Stimulated activated CD4-positive, alpha-beta T cell treated with anti-CD3 and anti-CD28 coated beads, Interleukin-1b, Interleukin-23, amount 100 ng/mL, for 1 hour (primary cell): ENCODE data around the gene IP6K3.

Experiments used
- DNase-seq, 2 donors: peaks; one replicate each; pipeline ENCODE4 v3.0.0-alpha.2; 2020; ENCODE audit warnings: low read depth in 2 of 2

The IP6K3 gene

GRCh38 chr6:33723371-33724085 lies 23.2 kb downstream of the IP6K3 start:
- no peak for DNase-seq

DNA sequence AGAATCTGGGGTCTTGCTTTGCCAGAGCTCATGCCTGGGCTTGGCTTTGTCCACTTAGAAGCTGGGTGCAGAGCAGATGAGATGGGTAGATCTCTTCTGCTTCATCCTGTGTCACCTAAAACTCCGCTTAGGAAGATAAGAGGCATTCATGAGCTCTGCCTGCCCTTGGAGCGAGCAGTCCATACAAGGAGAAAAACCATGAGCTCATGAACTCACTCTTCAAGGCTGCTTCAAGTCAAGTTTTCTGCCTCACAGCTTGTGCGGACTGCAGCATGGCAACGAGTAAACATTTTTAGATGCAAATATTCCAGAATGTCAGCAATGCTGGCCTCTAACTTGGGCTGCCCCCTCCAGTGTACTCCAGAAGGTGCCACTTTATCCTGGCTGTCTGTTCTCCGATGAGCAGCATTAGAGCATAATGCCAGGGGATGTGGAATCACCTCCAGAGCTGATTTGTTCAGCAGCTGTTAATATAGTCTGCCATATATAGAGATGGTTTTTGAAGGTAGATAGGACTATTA lies 24.5 kb downstream of the IP6K3 start:
- DNase-seq: no peak

GRCh38 chr6:33721508-33721907 lies 25.2 kb downstream of the IP6K3 start:
- no peak for DNase-seq

GRCh38 chr6:33720998-33721397 lies 25.7 kb downstream of the IP6K3 start:
- no peak for DNase-seq

DNA sequence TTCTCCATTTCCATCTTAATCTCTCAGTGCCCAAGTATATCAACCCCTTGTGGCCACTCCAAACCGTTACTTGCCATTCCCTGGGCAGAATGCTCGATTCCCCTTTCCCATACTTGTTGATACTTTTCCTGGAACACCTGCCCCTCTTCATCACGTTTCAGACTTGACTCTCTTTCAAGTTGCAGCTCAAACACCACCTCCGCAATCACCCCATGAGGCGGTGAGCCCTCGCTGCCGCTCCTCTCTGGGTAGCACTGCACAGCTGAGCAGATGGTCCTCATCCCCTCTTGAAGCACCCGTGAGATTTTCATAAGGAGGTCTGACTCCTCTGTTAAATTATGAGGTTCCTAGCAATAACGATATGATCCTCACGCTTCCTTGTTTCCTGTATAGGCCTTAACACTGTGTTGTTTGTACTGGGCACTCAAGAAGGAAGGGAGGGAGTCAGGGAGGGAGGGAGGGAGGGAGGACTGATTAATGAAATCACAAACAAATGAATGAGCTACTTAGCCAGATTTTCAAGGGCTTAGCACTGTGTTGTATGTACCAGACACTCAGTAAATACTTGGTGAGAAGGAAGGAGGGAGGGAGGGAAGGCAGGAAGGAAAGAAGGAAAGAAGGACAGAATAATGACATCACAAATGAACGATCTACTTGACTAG lies 27.2 kb downstream of the IP6K3 start:
- DNase-seq: no peak

GRCh38 chr6:33718713-33719112 lies 28.0 kb downstream of the IP6K3 start:
- DNase-seq: no peak

GRCh38 chr6:33717934-33718455 lies 28.7 kb downstream of the IP6K3 start:
- no peak for DNase-seq

DNA sequence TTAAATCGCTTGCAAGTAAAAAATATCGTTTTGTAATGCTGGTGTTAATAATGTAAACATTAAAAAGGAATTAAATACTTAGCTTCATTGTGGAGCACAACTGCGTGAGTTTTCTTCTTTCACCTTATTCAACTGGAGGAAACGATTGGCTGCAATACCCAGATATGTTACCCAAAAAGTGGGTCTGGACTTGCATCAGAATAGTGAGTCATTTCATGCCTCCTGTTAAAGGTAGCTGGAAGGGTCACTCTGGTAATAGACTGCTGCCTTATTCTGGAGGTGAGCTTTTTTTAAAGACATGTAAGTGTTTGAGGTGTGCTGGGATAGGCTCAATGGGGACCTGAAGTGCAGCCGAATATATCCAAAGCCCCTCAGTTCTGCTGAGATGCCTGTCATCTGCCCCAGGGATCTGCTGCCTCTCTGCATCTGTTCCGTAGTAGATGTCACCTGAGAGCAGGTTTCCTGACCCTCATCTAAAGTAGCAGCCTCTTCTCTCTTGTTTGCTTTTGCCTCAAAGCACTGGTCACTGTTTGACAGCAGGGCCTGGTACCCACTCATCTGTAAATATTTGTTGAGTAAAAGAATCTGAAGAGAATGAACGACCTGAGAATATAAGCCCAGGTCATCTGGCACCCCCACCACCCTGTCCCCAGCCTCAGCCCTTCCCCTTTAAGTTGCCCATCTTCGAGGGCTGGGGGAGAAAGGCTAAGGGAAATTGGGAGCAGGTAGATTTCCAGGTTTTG lies 29.6 kb downstream of the IP6K3 start:
- no peak for DNase-seq

- no peak for DNase-seq
These were observed 30.3 kb downstream of the IP6K3 start for GRCh38 chr6:33716379-33716778.

GRCh38 chr6:33714385-33715040 lies 32.2 kb downstream of the IP6K3 start:
- no peak for DNase-seq

DNA sequence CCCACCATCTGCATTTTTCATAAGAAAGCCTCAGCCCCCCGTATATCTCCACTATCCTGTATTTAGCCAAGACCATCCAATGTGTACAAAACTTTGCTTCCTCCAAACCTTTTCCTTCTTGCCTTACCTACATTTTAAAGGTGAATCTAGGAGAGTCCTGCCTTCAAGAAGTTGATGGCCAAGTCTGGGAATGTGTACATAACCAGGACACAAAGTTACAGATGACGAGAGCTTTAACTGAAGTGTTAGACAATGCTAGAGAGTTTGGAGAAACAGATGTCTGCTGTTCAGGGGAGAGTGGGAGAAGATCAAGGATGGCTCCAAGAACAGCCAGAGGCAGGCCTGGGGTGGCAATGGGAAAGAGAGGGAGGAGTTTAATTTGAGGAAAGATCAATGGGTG lies 32.9 kb downstream of the IP6K3 start:
- DNase-seq: no peak

- no peak for DNase-seq
These were observed 33.8 kb downstream of the IP6K3 start for GRCh38 chr6:33712914-33713313.

- DNase-seq: peak; percentile 92 to 96
These were observed 35.3 kb downstream of the IP6K3 start, which contains the start of gene UQCC2 for GRCh38 chr6:33711140-33712129. Gene UQCC2, minus strand, starts transcription at chr6:33711700. Its CDS starts 14 bp downstream, at chr6:33711686.

GRCh38 chr6:33710296-33711121 lies 36.2 kb downstream of the IP6K3 start:
- DNase-seq: no peak

GRCh38 chr6:33709605-33710295 lies 37.0 kb downstream of the IP6K3 start:
- DNase-seq: no peak

GRCh38 chr6:33708516-33709204 lies 38.0 kb downstream of the IP6K3 start:
- no peak for DNase-seq

DNA sequence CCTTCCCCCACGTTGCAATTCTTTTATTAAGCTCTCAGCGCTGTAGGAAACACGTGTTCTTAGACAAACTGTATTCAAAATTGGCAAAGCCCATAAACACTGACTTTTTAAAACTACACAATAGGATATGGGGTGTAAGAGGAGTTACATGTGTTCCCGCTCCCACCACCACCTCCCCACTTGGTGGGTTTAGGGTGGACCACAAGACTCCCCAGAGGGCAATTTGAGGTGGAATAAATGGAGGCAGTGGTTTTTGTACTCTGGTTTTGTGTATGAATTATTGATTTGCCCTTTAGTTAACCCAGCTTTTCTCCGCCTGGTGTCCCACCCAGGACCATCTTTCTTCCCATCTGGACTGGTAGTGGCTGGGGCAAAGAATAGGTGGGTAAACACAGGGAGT lies 38.9 kb downstream of the IP6K3 start:
- no peak for DNase-seq

- no peak for DNase-seq
These were observed 40.6 kb downstream of the IP6K3 start for GRCh38 chr6:33705955-33706725.
